Globus pallidus (tissue), 1 donor: ENCODE data around the gene TAC3.
"Not testable (repeated sequence)": the region's sequence is repeated elsewhere in the genome, so short reads cannot be mapped to it uniquely, and the experiment has no call there.

Experiments used
- DNase-seq: peaks from one replicate; pipeline ENCODE4 v3.0.0-alpha.2; 2015; ENCODE audit warnings: low spot score

Gene TAC3

GRCh38 chr12:57016348-57016747, at the start of gene TAC3:
TSS of gene TAC3 (minus strand) at chr12:57016529. CDS start at chr12:57015797, 732 bp downstream.
- no peak for DNase-seq

DNA sequence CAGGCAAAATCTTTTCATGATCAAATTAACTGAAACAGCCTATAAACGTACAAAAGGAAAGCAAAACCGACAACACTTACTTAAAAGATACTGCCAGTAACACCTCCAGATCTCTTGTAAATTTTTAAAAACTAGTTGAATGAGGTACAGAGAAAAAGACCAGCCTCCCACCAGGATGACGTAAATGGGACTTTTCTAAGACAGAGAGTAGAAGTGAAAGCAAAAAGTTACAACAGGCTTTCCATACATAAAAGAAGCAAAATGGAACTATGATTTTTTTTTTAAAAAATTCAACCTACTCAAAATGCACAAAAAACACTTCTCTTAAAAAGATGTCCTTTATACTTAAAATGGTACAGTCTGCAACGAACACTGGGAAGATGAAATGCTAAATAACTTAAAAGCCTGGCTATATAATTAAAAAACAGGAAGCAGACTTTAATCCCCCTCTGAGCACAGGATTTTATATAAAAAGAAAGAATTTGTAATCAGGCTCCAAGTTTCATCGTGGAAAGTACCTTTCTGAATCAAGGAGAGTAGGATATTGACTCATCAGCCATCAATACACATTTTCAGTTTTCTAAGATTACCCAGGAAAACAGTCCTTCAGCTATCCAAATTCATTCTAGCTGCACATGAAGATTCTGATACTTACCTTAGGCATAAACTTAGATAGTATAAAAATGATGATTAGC, 47.8 kb upstream of the TAC3 start:
- DNase-seq, result no peak

- DNase-seq, result no peak
These were observed 42.1 kb upstream of the TAC3 start for GRCh38 chr12:57058454-57058853.

DNA sequence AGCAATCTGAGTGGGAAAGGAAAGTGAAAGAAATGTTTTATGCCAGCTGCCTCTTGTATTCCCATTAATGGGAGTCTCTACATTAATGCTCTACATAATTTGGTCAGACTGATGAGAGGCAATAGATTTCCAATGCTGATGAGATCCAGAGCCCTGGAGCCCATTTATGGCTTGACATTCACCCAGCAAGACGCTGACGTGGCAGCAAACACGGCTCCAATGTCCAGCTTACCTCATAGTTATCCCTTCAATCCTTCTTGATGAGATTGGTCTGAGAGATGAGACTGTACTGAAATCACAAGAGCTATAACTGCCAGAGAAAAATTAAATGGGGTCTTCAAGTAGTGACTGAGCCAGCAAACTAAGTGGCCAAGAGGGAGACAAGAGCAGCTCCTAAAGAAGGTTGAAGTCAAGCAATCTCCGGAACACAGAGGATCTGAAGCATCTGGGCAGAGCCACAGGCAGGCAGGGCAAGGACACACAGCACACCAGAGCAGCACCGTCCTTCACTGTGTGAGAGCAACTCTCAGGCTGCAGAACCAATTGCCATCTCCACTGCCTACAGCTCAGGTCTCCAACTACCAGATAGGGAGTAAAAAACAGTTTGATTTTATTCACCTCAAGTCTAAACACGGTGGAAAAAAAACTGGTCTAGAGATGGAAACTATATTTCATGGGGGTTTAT, 40.9 kb upstream of the TAC3 start:
- no peak for DNase-seq

DNA sequence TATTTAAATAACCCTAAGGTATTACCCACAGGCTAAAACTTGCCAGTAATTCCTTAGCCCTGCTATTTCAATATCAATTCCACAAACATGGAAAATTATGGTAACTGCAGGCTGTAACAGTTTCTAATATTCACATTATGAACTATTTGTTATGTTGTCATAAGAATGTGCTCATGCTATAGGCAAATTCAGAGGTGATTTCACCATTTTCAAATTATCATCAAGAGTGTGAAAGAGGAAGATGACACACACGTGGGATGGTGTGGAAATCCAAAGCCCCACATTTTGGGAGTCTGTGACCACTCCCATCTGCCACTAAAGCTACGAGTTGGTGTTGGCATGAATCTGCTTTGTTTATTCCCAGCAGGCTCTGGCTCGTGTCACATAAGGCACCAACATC, 39.5 kb upstream of the TAC3 start:
- no peak for DNase-seq

DNA sequence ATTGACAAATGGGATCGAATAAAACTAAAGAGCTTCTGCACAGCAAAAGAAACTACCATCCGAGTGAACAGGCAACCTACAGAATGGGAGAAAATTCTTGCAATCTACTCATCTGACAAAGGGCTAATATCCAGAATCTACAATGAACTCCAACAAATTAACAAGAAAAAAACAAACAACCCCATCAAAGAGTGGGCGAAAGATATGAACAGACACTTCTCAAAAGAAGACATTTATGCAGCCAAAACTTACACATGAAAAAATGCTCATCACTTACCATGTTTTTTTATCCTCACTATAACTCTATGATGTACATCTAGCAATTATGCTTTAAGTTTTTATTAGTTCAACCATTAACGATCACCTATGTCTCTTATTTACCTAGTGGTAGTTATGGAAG, 37.6 kb upstream of the TAC3 start:
- DNase-seq, result not testable (repeated sequence)

DNA sequence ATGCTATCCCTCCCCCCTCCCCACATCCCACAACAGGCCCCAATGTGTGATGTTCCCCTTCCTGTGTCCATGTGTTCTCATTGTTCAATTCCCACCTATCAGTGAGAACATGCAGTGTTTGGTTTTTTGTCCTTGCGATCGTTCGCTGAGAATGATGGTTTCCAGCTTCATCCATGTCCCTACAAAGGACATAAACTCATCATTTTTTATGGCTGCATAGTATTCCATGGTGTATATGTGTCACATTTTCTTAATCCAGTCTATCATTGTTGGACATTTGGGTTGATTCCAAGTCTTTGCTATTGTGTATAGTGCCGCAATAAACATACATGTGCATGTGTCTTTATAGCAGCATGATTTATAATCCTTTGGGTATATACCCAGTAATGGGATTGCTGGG, 36.8 kb upstream of the TAC3 start:
- not testable (repeated sequence) for DNase-seq

GRCh38 chr12:57051011-57051410, 34.7 kb upstream of the TAC3 start:
- DNase-seq, result no peak

GRCh38 chr12:57049890-57050289, 33.6 kb upstream of the TAC3 start, which contains the start of gene MYO1A:
TSS of gene MYO1A (minus strand) at chr12:57050129. CDS start at chr12:57048323, 1,806 bp downstream.
- no peak for DNase-seq

DNA sequence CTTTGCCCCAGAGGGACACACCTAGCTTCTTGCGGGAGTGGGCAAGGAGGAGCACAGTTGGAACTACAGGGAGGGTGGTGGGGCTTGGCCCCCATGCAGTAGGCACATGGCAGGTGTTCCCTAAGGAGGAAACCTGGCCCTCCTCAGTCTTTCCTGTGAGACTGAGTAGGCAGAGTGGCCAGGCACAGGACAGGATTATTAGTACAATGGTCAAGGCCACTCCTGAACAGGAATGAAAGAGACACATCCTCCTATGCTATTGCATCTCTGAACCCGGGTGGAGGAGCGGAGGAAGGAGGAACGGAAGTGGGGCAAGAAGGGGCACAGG, 32.8 kb upstream of the TAC3 start:
- no peak for DNase-seq

DNA sequence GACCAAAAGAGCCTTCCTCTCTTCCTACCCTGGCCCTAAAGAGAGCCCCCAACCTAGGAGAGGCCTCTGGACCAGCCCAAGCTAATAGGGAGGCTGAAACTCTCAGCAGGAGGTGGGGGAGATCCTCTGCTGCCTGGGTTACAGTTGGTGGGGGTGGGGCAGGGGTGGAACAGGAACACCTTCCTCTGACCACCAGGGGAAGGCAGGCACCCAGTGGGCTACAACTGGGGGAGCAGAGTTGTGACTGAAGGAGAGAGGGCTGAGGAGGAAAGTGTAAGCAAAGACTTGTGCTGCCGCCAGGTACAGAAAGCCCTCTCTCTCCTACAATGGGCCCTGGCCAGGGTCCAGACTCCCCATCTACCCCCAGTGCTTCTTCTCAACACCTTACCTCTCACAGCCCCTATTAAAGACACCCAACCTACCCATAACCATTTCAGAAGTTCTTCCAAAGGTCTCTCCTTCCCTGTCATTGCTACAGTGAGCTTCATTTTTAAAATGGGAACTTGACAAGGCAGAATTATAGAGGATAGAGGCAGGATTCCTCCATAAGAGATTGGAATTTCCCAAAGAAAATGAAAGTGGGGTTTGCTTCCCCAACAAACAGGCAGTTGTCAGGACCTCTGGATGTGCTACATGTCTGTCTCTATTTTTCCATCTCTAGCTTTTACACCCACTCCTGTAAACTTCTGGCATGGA, 32.2 kb upstream of the TAC3 start:
- DNase-seq, result no peak

- no peak for DNase-seq
These were observed 31.7 kb upstream of the TAC3 start for GRCh38 chr12:57047981-57048380.

DNA sequence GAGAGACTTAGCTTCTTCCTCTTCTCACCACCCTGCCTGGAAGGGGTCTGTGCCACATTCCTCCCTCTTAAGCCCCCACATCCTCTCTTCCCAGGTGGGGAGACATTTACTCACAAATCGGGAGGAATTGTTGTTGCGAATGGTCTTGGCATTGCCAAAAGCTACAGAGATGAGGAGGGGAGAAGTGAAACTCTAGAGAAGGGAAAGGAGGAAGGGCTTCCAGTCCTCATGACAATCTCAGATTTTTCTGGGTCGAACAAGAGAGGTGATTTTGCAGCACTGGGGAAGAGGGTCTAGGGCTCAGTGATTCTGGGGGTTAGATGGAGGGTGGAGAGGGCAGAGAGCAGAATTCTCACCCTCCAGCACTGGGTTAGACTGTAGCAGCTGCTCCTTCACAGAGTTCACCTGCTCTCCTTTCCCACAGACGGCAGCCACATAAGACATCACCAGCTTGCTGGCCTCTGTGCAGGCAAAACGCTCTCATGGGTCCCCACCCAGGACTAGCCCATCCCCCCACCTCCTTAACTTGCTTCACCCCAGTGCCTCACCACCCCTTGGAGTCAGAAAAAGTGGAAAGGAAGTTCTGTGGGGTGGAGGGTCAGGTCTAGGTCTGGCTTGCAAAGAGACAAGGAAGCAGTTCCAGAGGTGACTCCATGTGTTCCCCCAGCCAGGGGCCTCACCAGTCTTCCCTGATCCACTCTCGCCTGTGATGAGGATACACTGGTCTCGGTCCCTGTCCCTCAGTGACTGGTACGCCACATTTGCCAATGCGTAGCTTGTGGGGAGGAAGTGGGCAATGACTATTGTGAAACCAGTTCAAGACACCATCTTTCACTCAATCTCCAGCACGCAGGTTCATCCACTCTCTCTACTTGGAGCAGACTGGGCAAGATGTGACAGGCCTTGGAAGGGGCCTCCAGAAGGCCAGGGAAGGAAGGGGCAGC, 30.9 kb upstream of the TAC3 start:
- peak; percentile 40 for DNase-seq

GRCh38 chr12:57046086-57046791, 29.9 kb upstream of the TAC3 start:
- DNase-seq, result peak; percentile 24

- DNase-seq, result no peak
These were observed 28.6 kb upstream of the TAC3 start for GRCh38 chr12:57044889-57045288.

DNA sequence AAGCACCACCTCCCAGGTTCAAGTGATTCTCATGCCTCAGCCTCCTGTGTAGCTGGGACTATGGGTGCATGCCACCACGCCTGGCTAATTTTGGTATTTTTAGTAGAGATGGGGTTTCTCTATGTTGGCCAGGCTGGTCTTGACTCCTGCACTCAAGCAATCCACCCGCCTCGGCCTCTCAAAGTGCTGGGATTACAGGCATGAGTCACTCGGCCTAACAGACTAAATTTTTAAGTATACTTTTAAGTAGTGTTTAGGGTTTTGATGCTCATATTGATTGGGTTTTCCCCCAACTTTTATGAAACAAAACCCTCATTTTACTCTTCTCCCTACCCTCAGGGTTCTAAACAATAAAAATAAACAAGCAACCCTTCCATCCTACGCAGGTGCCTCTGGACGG, 28.1 kb upstream of the TAC3 start:
- DNase-seq, result no peak

DNA sequence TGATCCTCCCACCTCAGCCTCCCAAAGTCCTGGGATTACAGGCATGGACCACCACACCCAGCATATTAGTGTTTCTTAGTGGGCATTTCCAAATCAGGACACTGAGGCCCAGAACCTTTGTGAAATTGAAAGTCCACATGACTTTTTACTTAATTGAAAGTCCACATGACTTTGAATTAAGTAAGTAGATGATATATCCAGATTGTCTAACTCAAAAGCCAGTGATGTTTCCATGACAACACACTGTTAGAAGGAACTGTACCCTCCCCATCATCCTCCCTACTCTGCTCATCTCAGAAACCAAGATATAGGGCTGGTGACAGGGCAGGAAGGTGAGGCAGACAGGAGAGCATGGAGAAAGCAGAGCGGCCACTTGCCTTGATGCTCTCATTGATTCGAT, 26.4 kb upstream of the TAC3 start:
- no peak for DNase-seq

DNA sequence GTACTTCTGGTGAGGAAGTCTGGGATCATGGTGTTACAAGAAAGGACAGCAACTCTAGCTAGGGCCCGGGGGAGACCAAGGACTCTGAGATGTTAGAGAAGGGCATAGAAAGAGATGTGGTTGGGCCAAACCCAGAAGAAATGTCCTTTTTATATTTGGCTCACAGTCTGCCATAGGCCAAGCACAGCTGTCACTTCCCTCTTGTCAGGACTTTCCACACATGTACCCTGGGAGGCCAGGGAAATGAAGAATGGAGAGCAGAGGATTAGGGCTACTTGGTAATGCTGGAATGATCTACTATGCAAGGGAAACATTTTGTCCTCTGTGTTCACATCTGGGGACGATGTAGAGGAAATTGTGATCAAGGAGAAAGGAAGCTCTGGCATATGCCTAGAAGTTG, 24.4 kb upstream of the TAC3 start:
- DNase-seq, result no peak

- no peak for DNase-seq
These were observed 23.9 kb upstream of the TAC3 start for GRCh38 chr12:57040211-57040610.

GRCh38 chr12:57039016-57039798, 22.9 kb upstream of the TAC3 start:
- DNase-seq, result no peak

- DNase-seq, result no peak
These were observed 20.9 kb upstream of the TAC3 start for GRCh38 chr12:57037264-57037663.
